Uterus (tissue), 2 donors: ENCODE results near the gene DENND2C.

ENCODE experiments used
- POLR2A ChIP-seq, 2 donors: fragments of 450-650 bp; IDR thresholded peaks; one replicate each; pipeline ENCODE4 v1.6.1; 2016; ENCODE audit warnings: antibody characterized with exemption in 2 of 2, mild to moderate bottlenecking in 1 of 2, moderate library complexity in 1 of 2
- TF ChIP-seq, protein P1 (sequence below), 4 experiments: fragments of 200-600 bp in 2 of 4; fragments of 450-650 bp in 2 of 4; sonication (generic) in 2 of 4; IDR thresholded peaks; one replicate each; pipeline ENCODE4 v1.5.1; 2016 to 2019; ENCODE audit warnings: antibody characterized with exemption in 4 of 4, mild to moderate bottlenecking in 2 of 4, moderate library complexity in 1 of 4

DNA sequence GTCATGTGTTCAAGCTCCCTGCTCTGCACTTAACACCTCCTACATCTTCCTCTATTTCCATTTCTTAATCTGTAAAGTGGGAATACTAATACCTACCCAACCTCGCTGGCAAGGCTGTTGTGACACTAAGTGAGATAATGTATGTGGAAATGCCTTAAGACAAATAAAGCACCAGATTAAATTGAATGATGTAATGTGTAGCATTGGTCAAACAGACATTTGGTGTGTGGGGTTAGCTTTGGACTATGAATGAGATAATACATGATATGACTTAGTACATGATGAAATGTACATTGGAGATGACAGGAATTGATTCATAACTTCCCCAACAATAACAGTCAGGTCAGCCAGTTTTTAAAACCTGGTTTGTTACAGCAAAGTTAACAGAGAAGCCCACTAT, 20.3 kb upstream of the DENND2C start:
- TF ChIP-seq, protein P1, sequence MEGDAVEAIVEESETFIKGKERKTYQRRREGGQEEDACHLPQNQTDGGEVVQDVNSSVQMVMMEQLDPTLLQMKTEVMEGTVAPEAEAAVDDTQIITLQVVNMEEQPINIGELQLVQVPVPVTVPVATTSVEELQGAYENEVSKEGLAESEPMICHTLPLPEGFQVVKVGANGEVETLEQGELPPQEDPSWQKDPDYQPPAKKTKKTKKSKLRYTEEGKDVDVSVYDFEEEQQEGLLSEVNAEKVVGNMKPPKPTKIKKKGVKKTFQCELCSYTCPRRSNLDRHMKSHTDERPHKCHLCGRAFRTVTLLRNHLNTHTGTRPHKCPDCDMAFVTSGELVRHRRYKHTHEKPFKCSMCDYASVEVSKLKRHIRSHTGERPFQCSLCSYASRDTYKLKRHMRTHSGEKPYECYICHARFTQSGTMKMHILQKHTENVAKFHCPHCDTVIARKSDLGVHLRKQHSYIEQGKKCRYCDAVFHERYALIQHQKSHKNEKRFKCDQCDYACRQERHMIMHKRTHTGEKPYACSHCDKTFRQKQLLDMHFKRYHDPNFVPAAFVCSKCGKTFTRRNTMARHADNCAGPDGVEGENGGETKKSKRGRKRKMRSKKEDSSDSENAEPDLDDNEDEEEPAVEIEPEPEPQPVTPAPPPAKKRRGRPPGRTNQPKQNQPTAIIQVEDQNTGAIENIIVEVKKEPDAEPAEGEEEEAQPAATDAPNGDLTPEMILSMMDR (IDR thresholded peaks at IDR 0.05) = no peak
- TF ChIP-seq POLR2A (IDR thresholded peaks at IDR 0.05) = no peak
